K562 (cell line): ENCODE measurements around the gene PKD1. TPM values are rescaled to one million over a fixed set of nuclear protein-coding genes. Genes with fewer than 3 reads are reported as not detected.
A peak's percentile ranks its signal among the peaks of the same experiment; 100 is the strongest.

Source experiments
- ATAC-seq: fragments of 200-7000 bp; cut with Tn5 transposase; 3 replicates; pipeline ENCODE4 v1.9.1; 2020; ENCODE audit warnings: moderate library complexity
- BruUV-seq: library from RNA; stranded (reverse); fragments of 400-500 nt; replicated peaks from 2 replicates; lab custom pipeline; 2021; lab: Mats Ljungman, UMichigan
- CTCF ChIA-PET: fragments of 300-600 bp; formaldehyde crosslinking; extraction: SDS; loops from one replicate; lab custom pipeline; 2021; ENCODE audit warnings: low intra/inter-chr PET ratio; lab: Yijun Ruan, JAX
- POLR2A ChIA-PET: fragments of 300-600, 350-650 bp; sonication (Branson Sonifier 250); formaldehyde crosslinking; extraction: SDS; loops from one replicate; lab custom pipeline; 2021; ENCODE audit warnings: antibody characterized with exemption, inconsistent platforms; lab: Yijun Ruan, JAX
- DNase-seq, 4 experiments: peaks; one replicate each; pipeline versions ENCODE4 v3.0.0 to v3.0.0-alpha.2; 2011 to 2018; ENCODE audit warnings: low spot score in 3 of 4, mixed read lengths in 3 of 4; ENCODE audit errors: extremely low read depth in 1 of 4
- FAIRE-seq: peaks from 2 replicates; lab custom pipeline; 2011; peaks lifted over from hg19 to GRCh38; lab: Jason Lieb, UNC
- H2AFZ ChIP-seq: 2 replicates; pipeline ENCODE4 v1.6.0; 2011; ENCODE audit warnings: low read depth, low read length, control low read depth, inconsistent platforms
- H3K27ac ChIP-seq: fragments of 200-600 bp; 3 replicates; pipeline ENCODE4 v1.8.0; 2011; ENCODE audit warnings: low read depth, mild to moderate bottlenecking, control low read depth, inconsistent platforms, low read length, moderate library complexity, mixed read lengths; ENCODE audit errors: extremely low read depth
- H3K27me3 ChIP-seq, 2 experiments: fragments of 300-600 bp in 1 of 2; 2 replicates in 1 of 2; 3 replicates in 1 of 2; pipeline versions ENCODE4 v1.6.0 to v1.8.0; 2011; ENCODE audit warnings: inconsistent platforms in 2 of 2, low read length in 2 of 2, mild to moderate bottlenecking in 1 of 2, mixed read lengths in 1 of 2, moderate library complexity in 1 of 2; ENCODE audit not compliant: control insufficient read depth in 2 of 2, insufficient read depth in 2 of 2
- H3K36me3 ChIP-seq: fragments of 300-600 bp; 3 replicates; pipeline ENCODE4 v1.8.0; 2011; ENCODE audit warnings: mild to moderate bottlenecking, low read length, inconsistent platforms; ENCODE audit not compliant: control insufficient read depth, insufficient read depth
- H3K4me1 ChIP-seq, 2 experiments: fragments of 200-600 bp in 1 of 2; replicated peaks in 1 of 2; 2 replicates in 1 of 2; 3 replicates in 1 of 2; pipeline versions ENCODE4 v1.5.1 to v1.8.0; 2011; ENCODE audit warnings: inconsistent platforms in 2 of 2, low read length in 2 of 2, mild to moderate bottlenecking in 1 of 2, mixed read lengths in 1 of 2, moderate library complexity in 1 of 2; ENCODE audit not compliant: control insufficient read depth in 2 of 2, insufficient read depth in 2 of 2
- H3K4me2 ChIP-seq: 2 replicates; pipeline ENCODE4 v1.6.1; 2011; ENCODE audit warnings: low read length, control low read depth, inconsistent platforms, mixed read lengths; ENCODE audit not compliant: insufficient read depth
- H3K4me3 ChIP-seq: fragments of 200-600 bp; sonication (generic), shearing (Covaris generic); 2 replicates; pipeline ENCODE4 v1.5.1; 2016; ENCODE audit warnings: control low read depth, inconsistent platforms
- H3K79me2 ChIP-seq: fragments of 200-600 bp; 3 replicates; pipeline ENCODE4 v1.8.0; 2011; ENCODE audit warnings: low read length, inconsistent platforms; ENCODE audit not compliant: control insufficient read depth, insufficient read depth
- H3K9ac ChIP-seq, 2 experiments: 2 replicates each; pipeline versions ENCODE4 v1.6.0 to v1.6.1; 2011; ENCODE audit warnings: low read depth in 2 of 2, low read length in 2 of 2, control low read depth in 1 of 2, inconsistent platforms in 1 of 2, mild to moderate bottlenecking in 1 of 2, mixed read lengths in 1 of 2; ENCODE audit not compliant: insufficient read depth in 1 of 2
- H3K9me1 ChIP-seq: one replicate; pipeline ENCODE4 v1.6.0; 2011; ENCODE audit warnings: inconsistent platforms, mild to moderate bottlenecking, low read length, moderate library complexity; ENCODE audit not compliant: control insufficient read depth, insufficient read depth
- H3K9me3 ChIP-seq: replicated peaks from 2 replicates; pipeline ENCODE4 v1.5.1; 2011; ENCODE audit warnings: low read depth, low read length, inconsistent platforms; ENCODE audit not compliant: control insufficient read depth, insufficient read depth
- H4K20me1 ChIP-seq: replicated peaks from 2 replicates; pipeline ENCODE4 v1.6.1; 2011; ENCODE audit warnings: low read length, inconsistent platforms, mixed read lengths; ENCODE audit not compliant: control insufficient read depth, insufficient read depth
- CEBPG ChIP-seq, 3 experiments: fragments of 200-800 bp in 1 of 3; sonication (Bioruptor generic) in 1 of 3; sonication (generic) in 1 of 3; formaldehyde crosslinking in 1 of 3; IDR thresholded peaks in 2 of 3; conservative IDR thresholded peaks in 1 of 3; 2 replicates each; pipeline versions ENCODE4 v1.6.1 to v1.8.0; 2016 to 2022; ENCODE audit warnings: missing compliant biosample characterization in 2 of 3, missing genetic modification characterization in 2 of 3, mild to moderate bottlenecking in 1 of 3, missing genetic modification reagents in 1 of 3
- STAG1 ChIP-seq: sonication (generic); formaldehyde crosslinking; IDR thresholded peaks from 2 replicates; pipeline ENCODE4 v1.5.0; 2020; ENCODE audit warnings: missing genetic modification reagents, borderline replicate concordance
- ZFX ChIP-seq: sonication (generic); formaldehyde crosslinking; IDR thresholded peaks from 2 replicates; pipeline ENCODE4 v1.8.0; 2022; ENCODE audit warnings: mild to moderate bottlenecking, missing genetic modification reagents, moderate library complexity
- ZNF124 ChIP-seq: sonication (generic); formaldehyde crosslinking; IDR thresholded peaks from 2 replicates; pipeline ENCODE4 v1.8.1; 2022; ENCODE audit warnings: missing genetic modification reagents
- WGBS: fragments of 100-300 bp; shearing (Covaris generic); methylation state at CpG from one replicate; pipeline ENCODE4 v1.1.6; 2016; ENCODE audit warnings: low coverage, mixed read lengths; ENCODE audit not compliant: insufficient coverage; ENCODE audit errors: missing lambda C conversion rate; 5-methylcytosine and 5-hydroxymethylcytosine counted together
- in situ Hi-C: fragments of 300-500 bp; cut with MboI; formaldehyde crosslinking; loops from 4 replicates; pipeline ENCODE4 v1.15.0; 2018; ENCODE audit warnings: inconsistent platforms, mixed read lengths
- intact Hi-C: fragments of 100-400 bp; cut with micrococcal nuclease; formaldehyde crosslinking; loops from 2 replicates; pipeline ENCODE4 v1.14.2; 2022
- polyA plus RNA-seq, 8 experiments: library from polyadenylated mRNA; depleted of rRNA in 4 of 8; stranded (reverse) in 5 of 8; unstranded in 3 of 8; fragments of >200 nt; fragmentation: Nextera tagmentation in 2 of 8; fragmentation: Illumina TruSeq in 1 of 8; extraction: Ambion mirVana in 2 of 8; extraction: Trizol in 1 of 8; gene quantifications; 2 replicates each; pipeline versions ENCODE4 v1.2.1 to v1.2.3, GENCODE V29; 2011 to 2014; ENCODE audit warnings: inconsistent platforms in 1 of 8, missing spikeins in 1 of 8
- total RNA-seq, 7 experiments: library from RNA; depleted of rRNA in 6 of 7; stranded (reverse); fragments of >200 nt in 6 of 7; fragmentation: Illumina TruSeq in 2 of 7; extraction: Trizol in 2 of 7; gene quantifications; 2 replicates each; pipeline versions ENCODE4 v1.2.1 to v1.2.3, GENCODE V29; 2011 to 2021; ENCODE audit warnings: low replicate concordance in 1 of 7
- TF ChIP-seq, protein P1 (sequence below): fragments of 200-400 bp; formaldehyde crosslinking; IDR thresholded peaks from 2 replicates; pipeline ENCODE4 v1.6.1; 2017; ENCODE audit warnings: mild to moderate bottlenecking, low read depth, low read length, moderate library complexity

The PKD1 gene
- total and polyA plus RNA-seq, 9 of the 15 experiments (the other 6 are each of a cell fraction or from before 2014, with no cell fraction given), result 0.23 to 93.5 (median 12.6) TPM

GRCh38 chr16:2074071-2074470, 61.6 kb downstream of the PKD1 start:
- 89% methylated on average over 15 of the region's 20 CpGs for WGBS
- DNase-seq (no peak), ATAC-seq (no peak), FAIRE-seq (no peak)
- peaks cover 0 to 9% of the 10 kb centered on the region in 2 experiments; a peak in 2 of 5 replicates for H3K4me1 ChIP-seq
- H4K20me1 ChIP-seq, result no peaks in the 10 kb centered on the region
- H3K36me3 ChIP-seq, result peaks cover 49% of the 10 kb centered on the region; the same call in 1 of the 3 replicates
- TF ChIP-seq CEBPG (CRISPR knock-in tag; IDR thresholded peaks at IDR 0.05) (no peak), CEBPG (tag; conservative IDR thresholded peaks at IDR 0.05 in 1 of 2, IDR thresholded peaks at IDR 0.05 in 1 of 2) (no peak), STAG1 (CRISPR knock-in tag) (no peak), ZNF124 (CRISPR knock-in tag) (no peak), ZFX (CRISPR knock-in tag) (no peak)
- TF ChIP-seq, protein P1, sequence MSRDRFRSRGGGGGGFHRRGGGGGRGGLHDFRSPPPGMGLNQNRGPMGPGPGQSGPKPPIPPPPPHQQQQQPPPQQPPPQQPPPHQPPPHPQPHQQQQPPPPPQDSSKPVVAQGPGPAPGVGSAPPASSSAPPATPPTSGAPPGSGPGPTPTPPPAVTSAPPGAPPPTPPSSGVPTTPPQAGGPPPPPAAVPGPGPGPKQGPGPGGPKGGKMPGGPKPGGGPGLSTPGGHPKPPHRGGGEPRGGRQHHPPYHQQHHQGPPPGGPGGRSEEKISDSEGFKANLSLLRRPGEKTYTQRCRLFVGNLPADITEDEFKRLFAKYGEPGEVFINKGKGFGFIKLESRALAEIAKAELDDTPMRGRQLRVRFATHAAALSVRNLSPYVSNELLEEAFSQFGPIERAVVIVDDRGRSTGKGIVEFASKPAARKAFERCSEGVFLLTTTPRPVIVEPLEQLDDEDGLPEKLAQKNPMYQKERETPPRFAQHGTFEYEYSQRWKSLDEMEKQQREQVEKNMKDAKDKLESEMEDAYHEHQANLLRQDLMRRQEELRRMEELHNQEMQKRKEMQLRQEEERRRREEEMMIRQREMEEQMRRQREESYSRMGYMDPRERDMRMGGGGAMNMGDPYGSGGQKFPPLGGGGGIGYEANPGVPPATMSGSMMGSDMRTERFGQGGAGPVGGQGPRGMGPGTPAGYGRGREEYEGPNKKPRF, result no peak
- H3K9ac ChIP-seq, result peak overlapping the region in 1 of 2 experiments; percentile 45; a peak in 1 of 4 replicates
- ChIA-PET CTCF (no interaction called here), POLR2A (interaction anchor here (0.7 to 2.0 kb wide), 2 partner anchors 81 to 109 kb away, joined by 5 read pairs; partner anchors contain the start of genes RPS2 and TRAF7)
- H2AFZ ChIP-seq, result no peak overlapping the region
- H3K27ac ChIP-seq, result no peak overlapping the region
- intact Hi-C loops (no loop called here), in situ Hi-C loops (no loop called here)
- H3K27me3 ChIP-seq, result no peaks in the 10 kb centered on the region
- no peak overlapping the region for H3K4me2 ChIP-seq
- H3K4me3 ChIP-seq, result no peak overlapping the region
- no peaks in the 10 kb centered on the region for H3K9me1 ChIP-seq
- no peaks in the 10 kb centered on the region for H3K9me3 ChIP-seq
- BruUV-seq, result no TSS peak
- H3K79me2 ChIP-seq, result no peaks in the 10 kb centered on the region
